OCI-LY7 (cell line): ENCODE measurements around the gene AK9.

Source experiments
- CTCF ChIP-seq: fragments of 200-600 bp; sonication (generic); conservative IDR thresholded peaks from 2 replicates; pipeline ENCODE4 v1.5.1; 2014; ENCODE audit warnings: mild to moderate bottlenecking, antibody characterized with exemption, low read length, moderate library complexity, mixed read lengths
- EZH2phosphoT487 ChIP-seq: fragments of 200-600 bp; sonication (generic); IDR thresholded peaks from 2 replicates; pipeline ENCODE4 v1.6.1; 2018; ENCODE audit warnings: low read depth, borderline replicate concordance, mild to moderate bottlenecking, mixed run types, antibody characterized with exemption, low read length, moderate library complexity, mixed read lengths

- TF ChIP-seq CTCF (no peak), EZH2phosphoT487 (no peak)
Observed at GRCh38 chr6:109498936-109499335, 192.1 kb downstream of the AK9 start.
